DMS79 treated with DMSO at 0.1 percent for 48 hours (cell line): ENCODE results near the gene SLC34A1.
"Not testable (repeated sequence)": the region's sequence is repeated elsewhere in the genome, so short reads cannot be mapped to it uniquely, and the experiment has no call there.

Experiments used
- DNase-seq: peaks from one replicate; lab custom pipeline; 2025; lab: John Stamatoyannopoulos, UW

SLC34A1 gene

GRCh38 chr5:177410575-177410974 is 26.3 kb downstream of the SLC34A1 start:
- no peak for DNase-seq

- DNase-seq, result no peak
Observed at GRCh38 chr5:177412603-177413233, 28.5 kb downstream of the SLC34A1 start.

GRCh38 chr5:177414481-177414880 is 30.2 kb downstream of the SLC34A1 start:
- DNase-seq, result no peak

DNA sequence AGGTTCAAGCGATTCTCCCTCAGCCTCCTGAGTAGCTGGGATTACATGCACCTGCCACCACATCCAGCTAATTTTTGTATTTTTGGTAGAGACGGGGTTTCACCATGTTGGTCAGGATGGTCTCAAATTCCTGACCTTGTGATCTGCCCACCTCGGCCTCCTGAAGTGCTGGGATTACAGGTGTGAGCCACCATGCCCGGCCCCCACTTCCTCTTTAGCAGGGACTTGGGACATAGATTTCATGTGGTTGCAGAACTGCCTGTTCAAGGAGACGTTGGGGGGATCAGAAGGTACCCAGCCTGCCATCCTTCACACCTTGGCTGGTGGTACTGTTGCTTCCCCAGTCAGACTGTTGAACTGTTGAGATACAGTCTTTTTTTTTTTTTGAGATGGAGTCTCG is 32.8 kb downstream of the SLC34A1 start:
- not testable (repeated sequence) for DNase-seq

- no peak for DNase-seq
Observed at GRCh38 chr5:177419046-177419445, 34.8 kb downstream of the SLC34A1 start.

- not testable (repeated sequence) for DNase-seq
Observed at GRCh38 chr5:177420472-177420871, 36.2 kb downstream of the SLC34A1 start.

DNA sequence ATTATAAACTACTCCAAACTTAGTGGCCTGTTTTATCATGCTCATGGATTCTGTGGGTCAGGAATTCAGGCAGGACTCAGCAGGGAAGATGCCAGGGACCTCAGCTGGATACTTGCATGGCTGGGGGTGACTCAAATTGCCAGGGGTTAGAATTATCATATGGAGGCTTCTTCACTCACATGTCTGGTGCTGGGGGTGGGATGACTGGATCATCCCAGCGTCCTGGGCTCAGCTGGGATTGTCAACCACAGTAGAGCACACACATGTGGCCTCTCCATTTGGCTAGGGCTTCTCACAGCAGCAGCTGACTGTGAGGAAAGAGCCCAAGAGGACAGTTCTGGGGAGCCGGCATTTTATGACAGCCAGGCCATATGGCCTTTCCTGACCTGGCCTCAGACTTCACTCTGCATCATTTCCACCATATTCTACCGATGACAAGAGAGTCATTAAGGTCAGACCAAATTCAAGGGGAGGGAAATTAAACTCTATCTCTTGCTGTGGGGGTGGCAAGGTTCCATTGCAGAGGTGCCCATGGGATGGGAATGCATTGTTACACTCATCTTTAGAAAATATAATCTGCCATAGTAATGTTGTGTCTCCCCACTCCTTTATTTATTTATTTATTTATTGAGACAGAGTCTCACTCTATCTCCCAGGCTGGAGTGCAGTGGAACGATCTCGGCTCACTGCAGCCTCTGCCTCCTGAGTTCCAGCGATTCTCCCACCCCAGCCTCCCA is 37.0 kb downstream of the SLC34A1 start:
- DNase-seq, result no peak

DNA sequence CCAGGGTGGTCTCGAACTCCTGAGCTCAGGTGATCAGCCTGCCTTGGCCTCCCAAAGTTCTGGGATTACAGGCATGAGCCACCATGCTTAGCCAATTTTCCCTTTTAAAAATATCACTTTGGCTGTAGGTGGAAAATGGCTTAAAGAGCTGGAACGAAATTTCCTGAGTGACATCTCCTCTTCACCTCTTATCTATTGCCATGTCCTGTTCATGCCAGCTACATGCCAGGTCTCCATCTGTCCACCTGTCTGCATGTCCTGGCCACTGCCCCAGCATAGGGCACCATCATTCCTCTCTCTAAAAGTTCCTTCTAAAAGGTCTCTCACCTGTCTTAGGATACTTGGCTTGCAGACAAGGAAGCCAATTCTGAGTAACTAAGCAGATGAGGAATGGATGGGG is 39.4 kb downstream of the SLC34A1 start:
- no peak for DNase-seq

DNA sequence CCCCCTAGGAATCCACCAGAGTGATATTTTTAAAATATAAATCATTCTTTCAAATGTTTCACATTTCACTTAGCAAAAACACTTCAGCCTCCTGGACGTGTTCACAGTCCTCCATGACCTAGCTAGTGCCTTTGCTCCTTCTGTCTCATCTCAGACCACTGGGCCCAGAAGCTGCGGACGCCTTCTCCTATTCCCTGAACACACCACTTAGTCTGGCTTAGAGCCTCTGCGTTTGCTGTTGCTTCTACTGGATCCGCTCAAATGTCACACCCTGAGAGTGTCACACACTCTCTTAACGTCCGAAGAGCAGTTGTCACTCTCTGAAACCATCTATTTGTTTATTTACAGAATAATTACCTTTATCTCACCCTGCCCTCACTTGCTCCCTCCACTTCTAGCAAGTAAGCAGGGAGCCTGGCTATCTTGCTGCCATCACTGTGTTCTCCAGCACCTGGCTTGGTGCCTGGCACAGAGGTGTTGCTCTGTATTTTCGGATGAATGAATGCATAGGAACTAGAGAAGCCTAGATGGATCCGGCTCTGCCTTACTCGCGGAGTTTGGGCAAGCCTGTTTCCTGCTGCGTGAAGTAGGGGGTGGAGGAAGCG is 41.1 kb downstream of the SLC34A1 start:
- DNase-seq, result no peak

- DNase-seq, result peak; percentile 96
Observed at GRCh38 chr5:177425801-177426565, 41.7 kb downstream of the SLC34A1 start.

GRCh38 chr5:177426566-177427210 is 42.5 kb downstream of the SLC34A1 start, which contains the start of gene GRK6:
Gene GRK6 (plus strand): TSS chr5:177426676. CDS start chr5:177426846, 170 bp downstream.
- DNase-seq, result no peak

DNA sequence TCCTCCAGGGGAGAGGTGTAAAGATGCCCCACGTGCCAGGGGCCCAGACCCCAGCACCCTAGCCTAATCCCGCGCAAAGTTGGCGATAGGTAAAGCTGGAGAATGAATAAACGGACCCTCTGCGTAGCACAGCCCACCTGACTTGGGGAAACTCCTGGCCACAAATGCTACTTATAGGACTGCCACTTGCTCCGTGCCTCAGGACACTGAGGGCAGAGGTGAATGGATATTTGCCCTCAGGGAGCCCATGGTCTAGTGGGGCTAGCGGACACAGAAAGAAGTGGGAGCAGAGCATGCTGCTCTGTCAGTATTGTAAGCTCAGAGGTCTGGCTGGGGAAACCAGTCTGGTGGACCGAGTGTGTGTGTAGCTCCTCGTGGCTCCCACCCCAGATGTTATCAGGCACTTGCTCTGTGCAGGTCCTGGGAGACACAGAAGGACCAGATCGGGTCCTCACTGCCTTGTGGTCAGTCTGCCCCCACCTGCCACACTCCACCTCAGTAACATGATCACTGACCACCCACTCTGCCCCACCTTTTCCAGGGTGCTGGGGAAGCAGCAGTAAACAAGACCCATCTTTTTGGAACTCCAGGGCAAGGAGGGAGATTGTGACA is 43.1 kb downstream of the SLC34A1 start:
- DNase-seq, result no peak

DNA sequence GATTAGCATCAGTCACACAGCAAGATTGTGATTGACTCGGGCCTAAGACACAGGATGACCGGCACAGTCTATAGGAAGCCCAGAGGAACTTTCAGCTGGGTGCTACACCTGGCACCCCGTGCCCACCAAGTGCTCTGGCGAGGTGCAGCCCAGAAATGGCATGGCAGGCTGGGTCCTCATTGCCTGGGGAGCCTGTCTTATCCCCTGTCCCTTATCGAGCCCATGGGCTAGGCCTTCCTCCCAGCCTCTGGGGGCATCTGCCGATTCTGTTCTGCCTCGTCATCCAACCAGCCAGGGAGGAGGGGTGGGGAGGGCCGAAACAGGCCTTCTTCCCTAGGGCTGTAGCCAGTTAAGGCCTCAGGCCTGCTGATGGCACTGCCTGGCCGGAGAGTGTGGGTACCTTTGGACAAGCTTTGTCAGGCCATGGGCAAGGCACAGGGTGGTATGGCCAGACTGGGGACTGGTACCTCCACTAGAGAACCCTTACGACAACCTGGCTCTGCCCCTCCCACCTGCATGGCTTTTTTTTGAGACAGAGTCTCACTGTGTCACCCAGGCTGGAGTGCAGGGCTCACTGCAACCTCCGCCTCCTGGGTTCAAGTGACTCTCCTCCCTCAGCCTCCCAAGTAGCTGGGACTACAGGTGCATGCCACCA is 43.8 kb downstream of the SLC34A1 start:
- DNase-seq, result no peak

GRCh38 chr5:177428574-177429217 is 44.5 kb downstream of the SLC34A1 start:
- no peak for DNase-seq

DNA sequence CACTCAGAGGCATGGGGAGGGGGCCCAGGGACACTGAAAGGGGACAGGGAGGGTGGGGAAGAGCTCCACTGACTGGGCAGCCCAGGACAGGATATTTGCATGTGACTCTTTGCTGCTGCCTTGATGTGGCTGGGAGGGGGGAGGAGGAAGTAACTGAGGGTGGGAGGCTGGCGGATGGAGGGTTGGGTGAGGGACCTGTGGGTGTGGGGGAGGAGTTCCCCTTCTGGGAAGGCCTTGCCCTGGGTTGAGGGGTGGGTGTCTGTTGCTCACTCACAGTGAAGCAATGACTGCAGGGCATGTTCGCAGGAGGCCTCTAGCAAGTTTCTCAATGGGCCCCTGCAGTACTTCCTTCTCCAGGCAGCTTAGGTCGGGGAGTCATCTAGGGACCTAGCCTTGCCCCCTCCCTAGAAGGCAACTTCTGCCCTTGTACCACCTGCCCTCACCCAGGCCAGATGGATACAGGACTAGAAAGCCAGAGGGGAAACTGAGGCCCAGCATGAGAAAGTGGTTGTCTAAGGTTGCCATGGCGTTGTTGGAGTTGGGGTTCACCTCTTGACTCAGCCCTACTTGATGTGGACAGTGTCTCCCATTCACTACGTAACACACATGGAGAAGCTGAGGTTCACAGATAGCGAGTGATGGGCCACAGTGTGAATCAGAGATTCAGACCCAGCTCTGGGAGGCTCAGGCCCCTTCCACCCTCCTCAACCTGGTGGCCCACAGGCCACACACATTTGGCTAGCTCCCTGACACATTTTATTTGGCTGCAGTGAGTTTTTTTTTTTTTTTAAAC is 45.2 kb downstream of the SLC34A1 start:
- no peak for DNase-seq

GRCh38 chr5:177430140-177430951 is 46.1 kb downstream of the SLC34A1 start:
- no peak for DNase-seq

GRCh38 chr5:177430972-177431316 is 46.7 kb downstream of the SLC34A1 start:
- no peak for DNase-seq

DNA sequence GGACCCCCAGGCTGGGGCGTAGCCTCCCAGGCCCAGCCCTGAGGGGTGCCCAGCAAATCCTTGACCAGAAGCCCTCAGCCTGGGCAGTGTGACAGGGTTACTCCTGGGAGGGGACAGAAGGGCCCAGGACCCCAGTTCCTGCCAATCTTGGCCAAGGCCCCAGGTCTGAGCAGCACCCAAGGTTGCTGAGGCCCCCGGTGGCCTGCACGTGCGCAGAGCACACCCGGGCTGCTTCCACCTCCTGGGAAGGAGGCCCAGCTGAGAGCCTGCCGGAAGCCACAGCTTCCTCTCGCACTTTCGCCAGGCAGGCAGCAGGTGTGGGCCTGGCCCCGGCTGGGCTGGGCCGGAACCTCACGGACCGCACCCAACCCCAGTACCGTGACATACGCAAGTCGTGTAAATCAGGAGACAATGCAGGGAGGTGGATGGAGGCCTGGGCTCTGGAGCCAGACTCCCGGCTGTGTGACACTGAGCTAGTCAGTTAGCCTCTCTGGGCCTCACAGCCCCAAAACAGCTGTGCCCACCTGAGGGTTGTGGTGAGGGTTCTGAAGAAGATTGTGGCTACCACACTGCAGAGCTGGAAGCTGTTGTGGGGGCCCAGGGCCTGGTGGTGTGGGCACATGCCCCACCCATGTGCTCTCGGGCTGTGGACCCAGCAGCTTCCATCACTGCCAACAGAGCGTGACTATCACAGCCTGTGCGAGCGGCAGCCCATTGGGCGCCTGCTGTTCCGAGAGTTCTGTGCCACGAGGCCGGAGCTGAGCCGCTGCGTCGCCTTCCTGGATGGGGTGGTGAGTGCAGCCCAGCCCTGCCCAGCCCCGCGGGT is 47.3 kb downstream of the SLC34A1 start:
- no peak for DNase-seq
